Mammary epithelial cell (primary cell): ENCODE measurements around the gene OMD.

Source experiments
- EZH2 ChIP-seq: IDR thresholded peaks from 2 replicates; pipeline ENCODE4 v1.6.1; 2012; ENCODE audit warnings: low read length, inconsistent platforms, borderline replicate concordance
- TF ChIP-seq, protein P1 (sequence below), 2 donors: IDR thresholded peaks in 1 of 2; conservative IDR thresholded peaks in 1 of 2; 2 replicates each; pipeline ENCODE4 v1.5.1; 2011 to 2012; ENCODE audit warnings: inconsistent platforms in 2 of 2, low read length in 2 of 2, mild to moderate bottlenecking in 2 of 2, control low read depth in 1 of 2, low read depth in 1 of 2; ENCODE audit not compliant: insufficient read depth in 1 of 2; ENCODE audit errors: extremely low read depth in 1 of 2

- TF ChIP-seq, protein P1, sequence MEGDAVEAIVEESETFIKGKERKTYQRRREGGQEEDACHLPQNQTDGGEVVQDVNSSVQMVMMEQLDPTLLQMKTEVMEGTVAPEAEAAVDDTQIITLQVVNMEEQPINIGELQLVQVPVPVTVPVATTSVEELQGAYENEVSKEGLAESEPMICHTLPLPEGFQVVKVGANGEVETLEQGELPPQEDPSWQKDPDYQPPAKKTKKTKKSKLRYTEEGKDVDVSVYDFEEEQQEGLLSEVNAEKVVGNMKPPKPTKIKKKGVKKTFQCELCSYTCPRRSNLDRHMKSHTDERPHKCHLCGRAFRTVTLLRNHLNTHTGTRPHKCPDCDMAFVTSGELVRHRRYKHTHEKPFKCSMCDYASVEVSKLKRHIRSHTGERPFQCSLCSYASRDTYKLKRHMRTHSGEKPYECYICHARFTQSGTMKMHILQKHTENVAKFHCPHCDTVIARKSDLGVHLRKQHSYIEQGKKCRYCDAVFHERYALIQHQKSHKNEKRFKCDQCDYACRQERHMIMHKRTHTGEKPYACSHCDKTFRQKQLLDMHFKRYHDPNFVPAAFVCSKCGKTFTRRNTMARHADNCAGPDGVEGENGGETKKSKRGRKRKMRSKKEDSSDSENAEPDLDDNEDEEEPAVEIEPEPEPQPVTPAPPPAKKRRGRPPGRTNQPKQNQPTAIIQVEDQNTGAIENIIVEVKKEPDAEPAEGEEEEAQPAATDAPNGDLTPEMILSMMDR (conservative IDR thresholded peaks at IDR 0.05 in 1 of 2, IDR thresholded peaks at IDR 0.05 in 1 of 2; ENCODE audit: extremely low read depth in 1 of 2, insufficient read depth in 1 of 2, low read depth in 1 of 2, low read length in 2 of 2), result no peak
- no peak for TF ChIP-seq EZH2
Measured at GRCh38 chr9:92402360-92402759, 21.9 kb downstream of the OMD start.
